ENCODE measurements around the gene POLD3. TPM values are rescaled to one million over a fixed set of nuclear protein-coding genes. Genes with fewer than 3 reads are reported as not detected.

The POLD3 gene
- total RNA-seq, 4 donors from 2014 or later, result 9.1 to 18.7 (median 12.4) TPM

DNA sequence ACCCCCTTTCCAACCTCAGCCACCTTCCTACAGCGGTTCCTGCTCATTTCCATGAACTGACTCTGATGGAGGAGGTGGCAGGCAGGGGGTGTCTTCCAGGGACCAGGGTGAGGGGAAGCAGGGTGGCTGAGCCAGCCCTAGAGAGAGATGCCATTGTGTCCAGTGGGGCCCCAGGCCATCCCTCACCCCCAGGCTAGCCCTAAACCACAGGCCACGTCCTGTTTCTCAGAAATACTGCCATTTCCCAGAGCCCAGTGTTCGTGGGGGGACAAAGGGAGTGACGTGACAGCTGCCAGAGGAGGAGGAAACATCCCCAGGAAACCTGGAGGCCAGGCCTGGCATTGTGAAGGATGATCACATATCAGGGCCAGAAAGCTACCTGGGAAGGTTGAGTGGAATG, 99.4 kb downstream of the POLD3 start:
- Histone ChIP-seq H3K36me3 (no peaks in the 10 kb centered on the region), H3K4me1 (peaks cover 4 to 41% (median 5%) of the 10 kb centered on the region in 3 donors), H3K4me3 (no peak overlapping the region), H3K27me3 (no peaks in the 10 kb centered on the region), H3K9me3 (no peaks in the 10 kb centered on the region), H3K27ac (no peak overlapping the region)
- ATAC-seq, result no peak
- WGBS, 2 donors (ENCODE audit: low coverage in 1 of 2), result no CpG with 5 or more reads among the region's 4 CpGs
- TF ChIP-seq POLR2A (IDR thresholded peaks at IDR 0.05), result no peak
- TF ChIP-seq, protein P1, sequence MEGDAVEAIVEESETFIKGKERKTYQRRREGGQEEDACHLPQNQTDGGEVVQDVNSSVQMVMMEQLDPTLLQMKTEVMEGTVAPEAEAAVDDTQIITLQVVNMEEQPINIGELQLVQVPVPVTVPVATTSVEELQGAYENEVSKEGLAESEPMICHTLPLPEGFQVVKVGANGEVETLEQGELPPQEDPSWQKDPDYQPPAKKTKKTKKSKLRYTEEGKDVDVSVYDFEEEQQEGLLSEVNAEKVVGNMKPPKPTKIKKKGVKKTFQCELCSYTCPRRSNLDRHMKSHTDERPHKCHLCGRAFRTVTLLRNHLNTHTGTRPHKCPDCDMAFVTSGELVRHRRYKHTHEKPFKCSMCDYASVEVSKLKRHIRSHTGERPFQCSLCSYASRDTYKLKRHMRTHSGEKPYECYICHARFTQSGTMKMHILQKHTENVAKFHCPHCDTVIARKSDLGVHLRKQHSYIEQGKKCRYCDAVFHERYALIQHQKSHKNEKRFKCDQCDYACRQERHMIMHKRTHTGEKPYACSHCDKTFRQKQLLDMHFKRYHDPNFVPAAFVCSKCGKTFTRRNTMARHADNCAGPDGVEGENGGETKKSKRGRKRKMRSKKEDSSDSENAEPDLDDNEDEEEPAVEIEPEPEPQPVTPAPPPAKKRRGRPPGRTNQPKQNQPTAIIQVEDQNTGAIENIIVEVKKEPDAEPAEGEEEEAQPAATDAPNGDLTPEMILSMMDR (IDR thresholded peaks at IDR 0.05), result no peak
- TF ChIP-seq POLR2AphosphoS5 (IDR thresholded peaks at IDR 0.05), result no peak
- no peak for TF ChIP-seq EP300 (IDR thresholded peaks at IDR 0.05)

Small RNA genes lying within 50 kb of the gene (small RNA-seq; reads per million reads assigned to genes)
- gene RANP3, result 0 reads per million in 4 donors
- gene RN7SKP297, result 0 reads per million in 4 donors

Other genes with a start within 250 kb of the POLD3 start
- 1 to 10 TPM; 1.2 to 7.8 (median 4.9) TPM for gene PGM2L1, start 194.1 kb upstream of the POLD3 start, total RNA-seq
- 10 to 100 TPM in 1 of 4 donors, 1 to 10 TPM in 3; 4.2 to 21.9 (median 5.2) TPM for gene KCNE3, start 125.0 kb upstream of the POLD3 start, total RNA-seq
- 1 to 10 TPM in 3 of 4 donors, under 1 TPM in 1; 0.45 to 3.4 (median 3.1) TPM for gene LIPT2, start 98.9 kb upstream of the POLD3 start, total RNA-seq
- 10 to 100 TPM in 1 of 4 donors, 1 to 10 TPM in 2, not detected in 1; 1.5 to 13.6 (median 1.7) TPM for gene CHRDL2, start 138.8 kb downstream of the POLD3 start, total RNA-seq
- 10 to 100 TPM; 26.0 to 31.8 (median 29.3) TPM for gene RNF169, start 156.3 kb downstream of the POLD3 start, total RNA-seq

Data from gastroesophageal sphincter (tissue), 4 donors.